ENCODE data around the gene AACS.

DNA sequence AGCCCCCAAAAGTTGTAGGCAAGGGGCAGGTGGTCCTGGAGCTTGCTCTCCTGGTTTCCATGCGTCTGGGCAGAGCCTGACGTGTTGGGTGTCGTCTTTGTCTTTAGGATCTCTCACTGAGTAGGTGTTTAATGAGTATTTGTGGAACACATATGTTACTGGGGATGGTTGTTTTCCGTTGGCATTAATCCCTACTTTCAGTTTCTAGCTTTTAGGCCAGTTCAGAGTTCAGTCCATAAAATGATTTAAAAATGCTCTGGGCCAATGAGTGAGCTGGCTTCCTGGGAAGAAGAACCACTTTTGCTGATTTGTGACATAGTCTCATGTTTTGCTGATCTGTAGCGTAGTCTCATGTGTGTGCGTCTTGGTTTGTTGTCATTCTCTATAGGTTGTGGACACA lies 10.9 kb downstream of the AACS start:
- TF ChIP-seq KDM1A (IDR thresholded peaks at IDR 0.05; ENCODE audit: borderline replicate concordance, low read length) (no peak), FOSL1 (IDR thresholded peaks at IDR 0.05; ENCODE audit: insufficient read depth, low read depth, low read length) (no peak), HDAC6 (IDR thresholded peaks at IDR 0.05; ENCODE audit: low read depth, low read length) (no peak), CHD2 (IDR thresholded peaks at IDR 0.05; ENCODE audit: low read length) (no peak), POLR2AphosphoS5 (IDR thresholded peaks at IDR 0.05; ENCODE audit: low read depth, low read length) (no peak), TEAD4 (IDR thresholded peaks at IDR 0.05; ENCODE audit: low read depth, low read length) (no peak), JUND (IDR thresholded peaks at IDR 0.05; ENCODE audit: low read length) (no peak), SIX5 (IDR thresholded peaks at IDR 0.05; ENCODE audit: low read depth, low read length) (no peak), POLR2A (IDR thresholded peaks at IDR 0.05; ENCODE audit: control extremely low read depth in 1 of 2, low read depth in 2 of 2, low read length in 2 of 2) (no peak), RFX5 (IDR thresholded peaks at IDR 0.05; ENCODE audit: borderline replicate concordance, low read depth, low read length) (no peak), GTF2F1 (IDR thresholded peaks at IDR 0.05; ENCODE audit: borderline replicate concordance, low read depth, low read length) (no peak)
- TF ChIP-seq, protein P1, sequence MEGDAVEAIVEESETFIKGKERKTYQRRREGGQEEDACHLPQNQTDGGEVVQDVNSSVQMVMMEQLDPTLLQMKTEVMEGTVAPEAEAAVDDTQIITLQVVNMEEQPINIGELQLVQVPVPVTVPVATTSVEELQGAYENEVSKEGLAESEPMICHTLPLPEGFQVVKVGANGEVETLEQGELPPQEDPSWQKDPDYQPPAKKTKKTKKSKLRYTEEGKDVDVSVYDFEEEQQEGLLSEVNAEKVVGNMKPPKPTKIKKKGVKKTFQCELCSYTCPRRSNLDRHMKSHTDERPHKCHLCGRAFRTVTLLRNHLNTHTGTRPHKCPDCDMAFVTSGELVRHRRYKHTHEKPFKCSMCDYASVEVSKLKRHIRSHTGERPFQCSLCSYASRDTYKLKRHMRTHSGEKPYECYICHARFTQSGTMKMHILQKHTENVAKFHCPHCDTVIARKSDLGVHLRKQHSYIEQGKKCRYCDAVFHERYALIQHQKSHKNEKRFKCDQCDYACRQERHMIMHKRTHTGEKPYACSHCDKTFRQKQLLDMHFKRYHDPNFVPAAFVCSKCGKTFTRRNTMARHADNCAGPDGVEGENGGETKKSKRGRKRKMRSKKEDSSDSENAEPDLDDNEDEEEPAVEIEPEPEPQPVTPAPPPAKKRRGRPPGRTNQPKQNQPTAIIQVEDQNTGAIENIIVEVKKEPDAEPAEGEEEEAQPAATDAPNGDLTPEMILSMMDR (IDR thresholded peaks at IDR 0.05; ENCODE audit: control extremely low read depth in 1 of 3, insufficient read depth in 1 of 3, low read depth in 1 of 3, low read length in 3 of 3): no peak
- TF ChIP-seq, protein P2, sequence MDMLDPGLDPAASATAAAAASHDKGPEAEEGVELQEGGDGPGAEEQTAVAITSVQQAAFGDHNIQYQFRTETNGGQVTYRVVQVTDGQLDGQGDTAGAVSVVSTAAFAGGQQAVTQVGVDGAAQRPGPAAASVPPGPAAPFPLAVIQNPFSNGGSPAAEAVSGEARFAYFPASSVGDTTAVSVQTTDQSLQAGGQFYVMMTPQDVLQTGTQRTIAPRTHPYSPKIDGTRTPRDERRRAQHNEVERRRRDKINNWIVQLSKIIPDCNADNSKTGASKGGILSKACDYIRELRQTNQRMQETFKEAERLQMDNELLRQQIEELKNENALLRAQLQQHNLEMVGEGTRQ (IDR thresholded peaks at IDR 0.05; ENCODE audit: low read length): no peak

All from H1 (cell line).